Liver (tissue), 9 donors: ENCODE data around the gene GHR. TPM values are rescaled to one million over a fixed set of nuclear protein-coding genes. Genes with fewer than 3 reads are reported as not detected.
A peak's percentile ranks its signal among the peaks of the same experiment; 100 is the strongest.

Source experiments
- DNase-seq: peaks from one replicate; pipeline ENCODE4 v3.0.0-alpha.2; 2017; ENCODE audit warnings: low spot score
- H3K27ac ChIP-seq, 2 donors: one replicate each; pipeline ENCODE4 v1.7.0; 2013; ENCODE audit warnings: inconsistent platforms in 2 of 2, low read length in 2 of 2, control low read depth in 1 of 2, low read depth in 1 of 2, mild to moderate bottlenecking in 1 of 2
- H3K27me3 ChIP-seq, 4 donors: one replicate each; pipeline versions ENCODE4 v1.6.1 to v1.7.0; 2013; ENCODE audit warnings: low read length in 3 of 4, inconsistent platforms in 1 of 4, mild to moderate bottlenecking in 1 of 4, moderate library complexity in 1 of 4; ENCODE audit not compliant: control insufficient read depth in 4 of 4, insufficient read depth in 4 of 4
- H3K36me3 ChIP-seq, 4 donors: one replicate each; pipeline versions ENCODE4 v1.6.1 to v1.7.0; 2013; ENCODE audit warnings: low read length in 3 of 4, mild to moderate bottlenecking in 3 of 4, low read depth in 1 of 4, moderate library complexity in 1 of 4; ENCODE audit not compliant: control insufficient read depth in 4 of 4, insufficient read depth in 3 of 4
- H3K4me1 ChIP-seq, 4 donors: one replicate each; pipeline versions ENCODE4 v1.6.1 to v1.7.0; 2013; ENCODE audit warnings: low read length in 3 of 4, mild to moderate bottlenecking in 3 of 4, moderate library complexity in 1 of 4; ENCODE audit not compliant: control insufficient read depth in 4 of 4, insufficient read depth in 4 of 4
- H3K4me3 ChIP-seq, 3 donors: one replicate each; pipeline versions ENCODE4 v1.6.1 to v1.7.0; 2013; ENCODE audit warnings: low read length in 3 of 3, control low read depth in 1 of 3, low read depth in 1 of 3, mild to moderate bottlenecking in 1 of 3
- H3K9ac ChIP-seq, 2 donors: one replicate each; pipeline ENCODE4 v1.7.0; 2013; ENCODE audit warnings: low read length in 2 of 2, mild to moderate bottlenecking in 2 of 2, moderate library complexity in 2 of 2, control low read depth in 1 of 2, low read depth in 1 of 2
- H3K9me3 ChIP-seq, 4 donors: one replicate each; pipeline versions ENCODE4 v1.6.1 to v1.7.0; 2013; ENCODE audit warnings: low read length in 3 of 4; ENCODE audit not compliant: control insufficient read depth in 4 of 4
- EGR1 ChIP-seq, 2 donors: IDR thresholded peaks; 2 replicates each; pipeline ENCODE4 v1.6.1; 2016 to 2018; ENCODE audit warnings: antibody characterized with exemption in 2 of 2, low read depth in 2 of 2
- FOXA1 ChIP-seq: IDR thresholded peaks from 2 replicates; pipeline ENCODE4 v1.6.1; 2016; ENCODE audit warnings: antibody characterized with exemption
- FOXA2 ChIP-seq: IDR thresholded peaks from 2 replicates; pipeline ENCODE4 v1.6.1; 2016; ENCODE audit warnings: antibody characterized with exemption
- GABPA ChIP-seq, 2 donors: IDR thresholded peaks in 1 of 2; conservative IDR thresholded peaks in 1 of 2; 2 replicates each; pipeline ENCODE4 v1.6.1; 2016; ENCODE audit warnings: antibody characterized with exemption in 2 of 2, mild to moderate bottlenecking in 1 of 2, moderate library complexity in 1 of 2
- HNF4A ChIP-seq, 2 donors: conservative IDR thresholded peaks; 2 replicates each; pipeline ENCODE4 v1.6.1; 2016; ENCODE audit warnings: antibody characterized with exemption in 2 of 2, mild to moderate bottlenecking in 2 of 2
- HNF4G ChIP-seq: IDR thresholded peaks from 2 replicates; pipeline ENCODE4 v1.6.1; 2016; ENCODE audit warnings: antibody characterized with exemption
- JUND ChIP-seq, 2 donors: IDR thresholded peaks; 2 replicates each; pipeline ENCODE4 v1.6.1; 2016; ENCODE audit warnings: antibody characterized with exemption in 2 of 2
- NR2F2 ChIP-seq: IDR thresholded peaks from 2 replicates; pipeline ENCODE4 v1.6.1; 2016; ENCODE audit warnings: antibody characterized with exemption
- RAD21 ChIP-seq, 2 donors: IDR thresholded peaks; 2 replicates each; pipeline ENCODE4 v1.6.1; 2016; ENCODE audit warnings: antibody characterized with exemption in 2 of 2, mild to moderate bottlenecking in 2 of 2
- RXRA ChIP-seq, 2 donors: IDR thresholded peaks; 2 replicates each; pipeline ENCODE4 v1.6.1; 2017 to 2018; ENCODE audit warnings: antibody characterized with exemption in 2 of 2, mild to moderate bottlenecking in 1 of 2
- SP1 ChIP-seq: IDR thresholded peaks from 2 replicates; pipeline ENCODE4 v1.6.1; 2018; ENCODE audit warnings: antibody characterized with exemption, mild to moderate bottlenecking
- TAF1 ChIP-seq: conservative IDR thresholded peaks from 2 replicates; pipeline ENCODE4 v1.6.1; 2016; ENCODE audit warnings: antibody characterized with exemption, mild to moderate bottlenecking
- YY1 ChIP-seq: IDR thresholded peaks from 2 replicates; pipeline ENCODE4 v1.6.1; 2016; ENCODE audit warnings: antibody characterized with exemption, mild to moderate bottlenecking
- ZBTB33 ChIP-seq: IDR thresholded peaks from 2 replicates; pipeline ENCODE4 v1.6.1; 2016; ENCODE audit warnings: antibody characterized with exemption
- WGBS: extraction: QIAGEN DNeasy Blood & Tissue Kit; methylation state at CpG from one replicate; pipeline ENCODE4 v1.1.7; 2013; 5-methylcytosine and 5-hydroxymethylcytosine counted together
- polyA plus RNA-seq, 2 donors: library from polyadenylated mRNA; stranded (reverse) in 1 of 2; unstranded in 1 of 2; fragments of 200-250 nt in 1 of 2; fragments of >200 nt in 1 of 2; fragmentation: Nextera tagmentation in 1 of 2; extraction: Ambion mirVana in 1 of 2; gene quantifications; one replicate each; pipeline versions ENCODE4 v1.2.1 to v1.2.3, GENCODE V29; 2013 to 2015
- total RNA-seq, 2 donors: library from RNA; depleted of rRNA; stranded (reverse); fragments of >200 nt; gene quantifications; one replicate each; pipeline ENCODE4 v1.2.3, GENCODE V29; 2014
- TF ChIP-seq, protein P1 (sequence below): IDR thresholded peaks from 2 replicates; pipeline ENCODE4 v1.6.1; 2016; ENCODE audit warnings: antibody characterized with exemption
- TF ChIP-seq, protein P2 (sequence below): IDR thresholded peaks from 2 replicates; pipeline ENCODE4 v1.6.1; 2016; ENCODE audit warnings: antibody characterized with exemption
- TF ChIP-seq, protein P3 (sequence below): fragments of 150-350 bp; IDR thresholded peaks from 2 replicates; pipeline ENCODE4 v1.5.1; 2017; ENCODE audit warnings: improper control_type of control experiment, low read depth, low read length; ENCODE audit not compliant: missing input control
- donor health status: healthy.
- donor health status: healthy.
- donor health status: healthy.
- donor health status: healthy.
- donor health status: healthy.

Gene GHR
- total and polyA plus RNA-seq, 4 donors: 6.6 to 104 (median 20.9) TPM

- 87% methylated on average over 4 of the region's 4 CpGs for WGBS
- H3K36me3 ChIP-seq: peaks cover 0 to 1% (median 0%) of the 10 kb centered on the region in 4 donors
- TF ChIP-seq FOXA2 (no peak), FOXA1 (no peak), RXRA (IDR thresholded peaks at IDR 0.05) (no peak), NR2F2 (no peak), YY1 (no peak)
- TF ChIP-seq, protein P1, sequence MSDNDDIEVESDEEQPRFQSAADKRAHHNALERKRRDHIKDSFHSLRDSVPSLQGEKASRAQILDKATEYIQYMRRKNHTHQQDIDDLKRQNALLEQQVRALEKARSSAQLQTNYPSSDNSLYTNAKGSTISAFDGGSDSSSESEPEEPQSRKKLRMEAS: no peak
- H3K4me3 ChIP-seq: no peak overlapping the region
- no peak overlapping the region for H3K9ac ChIP-seq
- no peak for DNase-seq
- H3K27ac ChIP-seq: no peak overlapping the region
- peaks cover 0 to 4% (median 2%) of the 10 kb centered on the region in 4 donors for H3K4me1 ChIP-seq
- H3K27me3 ChIP-seq: peaks cover 0 to 5% (median 2%) of the 10 kb centered on the region in 4 donors
- no peaks in the 10 kb centered on the region for H3K9me3 ChIP-seq
Measured at GRCh38 chr5:42760426-42760825, 337.2 kb downstream of the GHR start.

- TF ChIP-seq FOXA1 (no peak), NR2F2 (no peak), JUND (IDR thresholded peaks at IDR 0.05) (no peak), HNF4A (conservative IDR thresholded peaks at IDR 0.05) (no peak), HNF4G (no peak), ZBTB33 (no peak), RAD21 (IDR thresholded peaks at IDR 0.05) (no peak), RXRA (IDR thresholded peaks at IDR 0.05) (no peak), TAF1 (no peak), GABPA (IDR thresholded peaks at IDR 0.05 in 1 of 2, conservative IDR thresholded peaks at IDR 0.05 in 1 of 2) (no peak), YY1 (no peak), FOXA2 (no peak), EGR1 (IDR thresholded peaks at IDR 0.05; ENCODE audit: low read depth in 2 of 2) (no peak)
- TF ChIP-seq, protein P1: no peak
- TF ChIP-seq, protein P2, sequence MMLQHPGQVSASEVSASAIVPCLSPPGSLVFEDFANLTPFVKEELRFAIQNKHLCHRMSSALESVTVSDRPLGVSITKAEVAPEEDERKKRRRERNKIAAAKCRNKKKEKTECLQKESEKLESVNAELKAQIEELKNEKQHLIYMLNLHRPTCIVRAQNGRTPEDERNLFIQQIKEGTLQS: no peak
- H3K9me3 ChIP-seq: no peaks in the 10 kb centered on the region
- peaks cover 0 to 4% (median 2%) of the 10 kb centered on the region in 4 donors for H3K4me1 ChIP-seq
- DNase-seq: no peak
- no peak overlapping the region for H3K27ac ChIP-seq
- H3K4me3 ChIP-seq: no peak overlapping the region
- peaks cover 0 to 5% (median 2%) of the 10 kb centered on the region in 4 donors for H3K27me3 ChIP-seq
- H3K9ac ChIP-seq: no peak overlapping the region
- WGBS: 98% methylated on average over 1 of the region's 1 CpG
- H3K36me3 ChIP-seq: peaks cover 0 to 1% (median 0%) of the 10 kb centered on the region in 4 donors
Measured at GRCh38 chr5:42761791-42762190, 338.6 kb downstream of the GHR start.

DNA sequence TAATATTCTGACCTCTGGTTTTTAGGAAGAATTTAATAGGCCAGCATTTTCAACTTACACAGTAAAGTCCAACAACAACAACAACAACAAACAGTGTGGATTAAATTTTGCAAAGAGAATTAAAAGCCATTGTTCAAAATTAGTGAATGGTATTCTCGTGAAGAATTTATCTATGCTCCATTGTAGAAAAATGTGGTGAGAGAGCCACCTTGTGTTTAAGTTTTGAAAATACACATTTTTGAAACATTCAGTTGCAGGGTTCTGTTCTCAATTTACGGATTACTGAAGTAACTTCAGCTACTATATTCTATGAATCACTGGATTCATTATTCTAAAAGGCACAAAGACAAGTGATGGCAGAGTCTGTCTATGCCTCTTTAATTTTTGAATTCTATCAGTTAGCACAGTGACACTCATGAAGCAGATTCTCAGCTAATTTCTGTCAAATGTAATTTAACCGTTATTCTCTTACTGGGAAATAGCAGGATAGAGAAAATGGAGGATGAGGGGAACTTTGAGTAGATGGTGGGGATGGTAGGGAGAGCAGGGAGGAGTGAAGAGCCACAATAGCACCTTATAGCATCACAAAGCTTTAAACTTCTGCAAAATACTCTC lies 344.4 kb downstream of the GHR start:
- Histone ChIP-seq H3K9me3 (no peaks in the 10 kb centered on the region), H3K36me3 (peaks cover 0 to 1% (median 0%) of the 10 kb centered on the region in 4 donors), H3K4me1 (peaks cover 0 to 11% (median 7%) of the 10 kb centered on the region in 4 donors), H3K9ac (no peak overlapping the region), H3K4me3 (no peak overlapping the region), H3K27ac (no peak overlapping the region), H3K27me3 (no peaks in the 10 kb centered on the region)
- WGBS: 30% methylated on average over 3 of the region's 3 CpGs
- TF ChIP-seq TAF1: no peak
- peak; percentile 89 to 90 for TF ChIP-seq RAD21 (IDR thresholded peaks at IDR 0.05)
- no peak for TF ChIP-seq FOXA2
- no peak for TF ChIP-seq SP1
- TF ChIP-seq, protein P3, sequence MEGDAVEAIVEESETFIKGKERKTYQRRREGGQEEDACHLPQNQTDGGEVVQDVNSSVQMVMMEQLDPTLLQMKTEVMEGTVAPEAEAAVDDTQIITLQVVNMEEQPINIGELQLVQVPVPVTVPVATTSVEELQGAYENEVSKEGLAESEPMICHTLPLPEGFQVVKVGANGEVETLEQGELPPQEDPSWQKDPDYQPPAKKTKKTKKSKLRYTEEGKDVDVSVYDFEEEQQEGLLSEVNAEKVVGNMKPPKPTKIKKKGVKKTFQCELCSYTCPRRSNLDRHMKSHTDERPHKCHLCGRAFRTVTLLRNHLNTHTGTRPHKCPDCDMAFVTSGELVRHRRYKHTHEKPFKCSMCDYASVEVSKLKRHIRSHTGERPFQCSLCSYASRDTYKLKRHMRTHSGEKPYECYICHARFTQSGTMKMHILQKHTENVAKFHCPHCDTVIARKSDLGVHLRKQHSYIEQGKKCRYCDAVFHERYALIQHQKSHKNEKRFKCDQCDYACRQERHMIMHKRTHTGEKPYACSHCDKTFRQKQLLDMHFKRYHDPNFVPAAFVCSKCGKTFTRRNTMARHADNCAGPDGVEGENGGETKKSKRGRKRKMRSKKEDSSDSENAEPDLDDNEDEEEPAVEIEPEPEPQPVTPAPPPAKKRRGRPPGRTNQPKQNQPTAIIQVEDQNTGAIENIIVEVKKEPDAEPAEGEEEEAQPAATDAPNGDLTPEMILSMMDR: peak; percentile 54
- no peak for TF ChIP-seq FOXA1
- no peak for DNase-seq
